ENCODE data around the gene TGFBR3. TPM values are rescaled to one million over a fixed set of nuclear protein-coding genes. Genes with fewer than 3 reads are reported as not detected.

The TGFBR3 gene
- total and polyA plus RNA-seq, 2 of the 13 experiments (the other 11 are each of a cell fraction or from before 2014, with no cell fraction given), result 76.5 to 195 TPM

DNA sequence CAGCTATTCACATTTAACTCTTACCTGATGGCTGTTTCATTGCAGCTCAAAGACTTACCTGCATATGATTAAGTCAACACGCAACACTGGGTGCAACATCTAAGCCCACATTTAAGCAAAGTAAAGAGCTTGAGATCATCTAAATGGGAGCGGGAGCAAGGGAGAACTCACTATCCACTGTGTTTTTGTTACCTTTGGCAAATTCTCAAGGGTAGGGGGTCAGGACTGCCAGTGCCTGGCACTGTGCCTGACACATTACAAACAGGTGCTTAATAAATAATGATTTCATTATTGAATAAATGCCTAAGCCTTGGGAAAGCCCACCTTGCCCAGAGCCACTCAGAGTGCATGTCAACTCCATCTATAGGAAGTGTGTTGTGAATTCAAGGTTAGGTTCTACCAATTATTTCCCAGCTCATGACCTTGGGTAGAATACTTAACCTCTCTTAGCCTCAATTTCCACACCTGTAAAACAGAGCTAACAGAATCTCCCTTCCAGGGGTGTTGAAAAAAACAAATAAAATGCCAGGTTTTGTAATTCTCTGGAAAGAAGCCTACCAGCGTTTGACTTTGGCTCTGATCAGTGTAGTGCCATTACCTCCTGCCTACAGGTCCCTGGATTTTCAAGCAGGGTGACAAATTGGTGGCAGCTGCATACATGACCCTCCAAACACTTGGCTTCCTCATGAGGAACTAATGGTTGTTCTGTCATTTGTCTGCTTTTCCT, 109.7 kb downstream of the TGFBR3 start:
- ChIA-PET POLR2A (no interaction called here), CTCF (ENCODE audit: low intra/inter-chr PET ratio, low total read pairs) (no interaction called here)
- in situ Hi-C loops (cut with HindIII; ENCODE audit: extremely low pct_ligation_motif_present, low pct_unique_long_range_greater_than_20kb), result no loop called here
- BruUV-seq (replicated peaks), result no TSS peak
- H3K27me3 ChIP-seq (ENCODE audit: control insufficient read depth in 1 of 2, insufficient read depth in 2 of 2, low read length in 2 of 2), result no peaks in the 10 kb centered on the region
- no peak overlapping the region for H3K4me3 ChIP-seq (replicated peaks in 1 of 3; ENCODE audit: insufficient read depth in 1 of 3, low read depth in 2 of 3, low read length in 3 of 3)
- H3K9ac ChIP-seq (ENCODE audit: insufficient read depth, low read depth, low read length), result no peak overlapping the region
- no peaks in the 10 kb centered on the region; the same call in 1 of the 2 replicates for H3K4me1 ChIP-seq (ENCODE audit: insufficient read depth, low read length)
- WGBS (ENCODE audit: low lambda C conversion rate), result 100% methylated on average over 3 of the region's 3 CpGs
- H3K79me2 ChIP-seq (ENCODE audit: insufficient read depth, low read length), result peaks cover 29% of the 10 kb centered on the region
- FAIRE-seq, result no peak
- peaks cover 22 to 73% of the 10 kb centered on the region in 2 experiments for H3K36me3 ChIP-seq (replicated peaks in 1 of 2; ENCODE audit: control insufficient read depth in 1 of 2, insufficient read depth in 2 of 2, low read length in 2 of 2)
- no peak for ATAC-seq
- H3K9me3 ChIP-seq (ENCODE audit: low read length), result no peaks in the 10 kb centered on the region
- H2AFZ ChIP-seq (ENCODE audit: low read length), result no peak overlapping the region
- no peak for DNase-seq (ENCODE audit: low spot score)
- intact Hi-C loops (cut with micrococcal nuclease; ENCODE audit: unreplicated experiment), result no loop called here
- TF ChIP-seq RBAK (CRISPR knock-in tag; IDR thresholded peaks at IDR 0.05), result no peak
- TF ChIP-seq ZNF451 (CRISPR knock-in tag; IDR thresholded peaks at IDR 0.05), result no peak
- TF ChIP-seq, protein P1, sequence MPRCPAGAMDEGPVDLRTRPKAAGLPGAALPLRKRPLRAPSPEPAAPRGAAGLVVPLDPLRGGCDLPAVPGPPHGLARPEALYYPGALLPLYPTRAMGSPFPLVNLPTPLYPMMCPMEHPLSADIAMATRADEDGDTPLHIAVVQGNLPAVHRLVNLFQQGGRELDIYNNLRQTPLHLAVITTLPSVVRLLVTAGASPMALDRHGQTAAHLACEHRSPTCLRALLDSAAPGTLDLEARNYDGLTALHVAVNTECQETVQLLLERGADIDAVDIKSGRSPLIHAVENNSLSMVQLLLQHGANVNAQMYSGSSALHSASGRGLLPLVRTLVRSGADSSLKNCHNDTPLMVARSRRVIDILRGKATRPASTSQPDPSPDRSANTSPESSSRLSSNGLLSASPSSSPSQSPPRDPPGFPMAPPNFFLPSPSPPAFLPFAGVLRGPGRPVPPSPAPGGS (CRISPR knock-in tag; IDR thresholded peaks at IDR 0.05), result no peak
- TF ChIP-seq, protein P2, sequence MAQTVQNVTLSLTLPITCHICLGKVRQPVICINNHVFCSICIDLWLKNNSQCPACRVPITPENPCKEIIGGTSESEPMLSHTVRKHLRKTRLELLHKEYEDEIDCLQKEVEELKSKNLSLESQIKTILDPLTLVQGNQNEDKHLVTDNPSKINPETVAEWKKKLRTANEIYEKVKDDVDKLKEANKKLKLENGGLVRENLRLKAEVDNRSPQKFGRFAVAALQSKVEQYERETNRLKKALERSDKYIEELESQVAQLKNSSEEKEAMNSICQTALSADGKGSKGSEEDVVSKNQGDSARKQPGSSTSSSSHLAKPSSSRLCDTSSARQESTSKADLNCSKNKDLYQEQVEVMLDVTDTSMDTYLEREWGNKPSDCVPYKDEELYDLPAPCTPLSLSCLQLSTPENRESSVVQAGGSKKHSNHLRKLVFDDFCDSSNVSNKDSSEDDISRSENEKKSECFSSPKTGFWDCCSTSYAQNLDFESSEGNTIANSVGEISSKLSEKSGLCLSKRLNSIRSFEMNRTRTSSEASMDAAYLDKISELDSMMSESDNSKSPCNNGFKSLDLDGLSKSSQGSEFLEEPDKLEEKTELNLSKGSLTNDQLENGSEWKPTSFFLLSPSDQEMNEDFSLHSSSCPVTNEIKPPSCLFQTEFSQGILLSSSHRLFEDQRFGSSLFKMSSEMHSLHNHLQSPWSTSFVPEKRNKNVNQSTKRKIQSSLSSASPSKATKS (CRISPR knock-in tag; IDR thresholded peaks at IDR 0.05), result no peak
- no peak for TF ChIP-seq SOX13 (IDR thresholded peaks at IDR 0.05)
- no peak for TF ChIP-seq SOX13 (CRISPR knock-in tag; conservative IDR thresholded peaks at IDR 0.05 in 1 of 2, IDR thresholded peaks at IDR 0.05 in 1 of 2)
- TF ChIP-seq RBM39 (IDR thresholded peaks at IDR 0.05; ENCODE audit: low read depth, low read length, poor library complexity, severe bottlenecking), result no peak
- TF ChIP-seq ZSCAN31 (CRISPR knock-in tag; IDR thresholded peaks at IDR 0.05; ENCODE audit: low read depth), result no peak
- TF ChIP-seq ZFP90 (CRISPR knock-in tag; IDR thresholded peaks at IDR 0.05; ENCODE audit: borderline replicate concordance), result no peak
- TF ChIP-seq, protein P3, sequence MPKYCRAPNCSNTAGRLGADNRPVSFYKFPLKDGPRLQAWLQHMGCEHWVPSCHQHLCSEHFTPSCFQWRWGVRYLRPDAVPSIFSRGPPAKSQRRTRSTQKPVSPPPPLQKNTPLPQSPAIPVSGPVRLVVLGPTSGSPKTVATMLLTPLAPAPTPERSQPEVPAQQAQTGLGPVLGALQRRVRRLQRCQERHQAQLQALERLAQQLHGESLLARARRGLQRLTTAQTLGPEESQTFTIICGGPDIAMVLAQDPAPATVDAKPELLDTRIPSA (CRISPR knock-in tag; IDR thresholded peaks at IDR 0.05; ENCODE audit: borderline replicate concordance), result no peak
- no peak for TF ChIP-seq ZNF274 (CRISPR knock-in tag; IDR thresholded peaks at IDR 0.05)
- TF ChIP-seq MIXL1 (CRISPR knock-in tag; IDR thresholded peaks at IDR 0.05), result no peak
- no peak for TF ChIP-seq MAFG (CRISPR knock-in tag; IDR thresholded peaks at IDR 0.05)
- no peak for TF ChIP-seq ZNF839 (CRISPR knock-in tag; IDR thresholded peaks at IDR 0.05; ENCODE audit: borderline replicate concordance)
- H3K27ac ChIP-seq (ENCODE audit: extremely low read length, insufficient read depth, low read length), result no peak overlapping the region
- H3K4me2 ChIP-seq (ENCODE audit: low read depth, low read length), result no peak overlapping the region
- H4K20me1 ChIP-seq (ENCODE audit: insufficient read depth, low read length), result peaks cover 3% of the 10 kb centered on the region; the same call in 1 of the 2 replicates
